DOHH2 (cell line): ENCODE measurements around the gene KNSTRN.
A peak's percentile ranks its signal among the peaks of the same experiment; 100 is the strongest.

ENCODE experiments used
- H3F3A ChIP-seq: fragments of 200-600 bp; sonication (generic), shearing (Covaris generic); 2 replicates; pipeline ENCODE4 v1.6.0; 2016; ENCODE audit warnings: antibody characterized with exemption, mild to moderate bottlenecking; ENCODE audit not compliant: control insufficient read depth, insufficient read depth
- H3K27ac ChIP-seq: fragments of 200-600 bp; sonication (generic); 2 replicates; pipeline ENCODE4 v1.5.1; 2014; ENCODE audit warnings: low read depth, mild to moderate bottlenecking, low read length, moderate library complexity
- H3K27me3 ChIP-seq: fragments of 200-600 bp; sonication (generic); 2 replicates; pipeline ENCODE4 v1.6.1; 2014; ENCODE audit warnings: mild to moderate bottlenecking, low read length, mixed read lengths; ENCODE audit not compliant: control insufficient read depth
- H3K36me3 ChIP-seq: fragments of 200-600 bp; sonication (generic); 2 replicates; pipeline ENCODE4 v1.6.1; 2014; ENCODE audit warnings: mild to moderate bottlenecking, low read length, moderate library complexity, mixed read lengths; ENCODE audit not compliant: control insufficient read depth
- H3K4me1 ChIP-seq: fragments of 200-600 bp; sonication (generic); 2 replicates; pipeline ENCODE4 v1.6.1; 2014; ENCODE audit warnings: mild to moderate bottlenecking, low read length, mixed read lengths; ENCODE audit not compliant: control insufficient read depth
- H3K4me2 ChIP-seq: fragments of 200-600 bp; sonication (generic); 2 replicates; pipeline ENCODE4 v1.6.0; 2014; ENCODE audit warnings: mild to moderate bottlenecking, low read length, moderate library complexity
- H3K4me3 ChIP-seq: fragments of 200-600 bp; sonication (generic); 2 replicates; pipeline ENCODE4 v1.5.1; 2014; ENCODE audit warnings: mild to moderate bottlenecking, low read length, mixed read lengths
- H3K79me2 ChIP-seq: fragments of 200-600 bp; sonication (generic); 2 replicates; pipeline ENCODE4 v1.6.1; 2014; ENCODE audit warnings: mild to moderate bottlenecking, low read length, mixed read lengths; ENCODE audit not compliant: control insufficient read depth
- H3K9me2 ChIP-seq: fragments of 200-600 bp; sonication (generic); replicated peaks from 2 replicates; pipeline ENCODE4 v1.6.1; 2014; ENCODE audit warnings: mild to moderate bottlenecking, low read length, mixed read lengths; ENCODE audit not compliant: control insufficient read depth
- H3K9me3 ChIP-seq: fragments of 200-600 bp; sonication (generic); 2 replicates; pipeline ENCODE4 v1.6.1; 2014; ENCODE audit warnings: antibody characterized with exemption, low read length, mixed read lengths; ENCODE audit not compliant: control insufficient read depth, insufficient read depth
- H4K20me1 ChIP-seq: fragments of 200-600 bp; sonication (generic); 2 replicates; pipeline ENCODE4 v1.6.0; 2014; ENCODE audit warnings: low read depth, mild to moderate bottlenecking, antibody characterized with exemption, low read length, moderate library complexity; ENCODE audit not compliant: control insufficient read depth, insufficient read depth
- CTCF ChIP-seq: fragments of 200-600 bp; sonication (generic); IDR thresholded peaks from one replicate; pipeline ENCODE4 v1.5.1; 2014; ENCODE audit warnings: antibody characterized with exemption, mild to moderate bottlenecking, low read depth, low read length; ENCODE audit not compliant: poor library complexity, severe bottlenecking
- EZH2phosphoT487 ChIP-seq: fragments of 200-600 bp; sonication (generic); IDR thresholded peaks from 2 replicates; pipeline ENCODE4 v1.6.1; 2017; ENCODE audit warnings: borderline replicate concordance, mild to moderate bottlenecking, antibody characterized with exemption, low read length, moderate library complexity, mixed read lengths

KNSTRN gene

GRCh38 chr15:40440743-40441564 is 58.4 kb downstream of the KNSTRN start, which contains the start of gene BAHD1:
BAHD1 (plus strand) TSS chr15:40440953; CDS start chr15:40458465, 17,512 bp downstream.
- no peak within 1 kb of the TSS for H3K27ac ChIP-seq
- TF ChIP-seq EZH2phosphoT487, result no peak
- TF ChIP-seq CTCF, result no peak
- peaks cover 9% of the 10 kb centered on the region for H4K20me1 ChIP-seq
- peak within 1 kb of the TSS; percentile 87 for H3K4me2 ChIP-seq
- H3K79me2 ChIP-seq, result peaks cover 47% of the 10 kb centered on the region
- H3K9me3 ChIP-seq, result no peaks in the 10 kb centered on the region
- peaks cover 50% of the 10 kb centered on the region for H3K27me3 ChIP-seq
- no peaks in the 10 kb centered on the region for H3K36me3 ChIP-seq
- peak within 1 kb of the TSS; percentile 80 for H3K4me3 ChIP-seq
- H3F3A ChIP-seq, result no peaks in the 10 kb centered on the region
- no peaks in the 10 kb centered on the region for H3K9me2 ChIP-seq
- H3K4me1 ChIP-seq, result peaks cover 32% of the 10 kb centered on the region

GRCh38 chr15:40441565-40442531 is 59.3 kb downstream of the KNSTRN start:
- Histone ChIP-seq H3K4me2 (peak overlapping the region; percentile 87), H3K9me2 (no peaks in the 10 kb centered on the region), H3K36me3 (no peaks in the 10 kb centered on the region), H3K4me1 (peaks cover 23% of the 10 kb centered on the region), H3K27ac (no peak overlapping the region), H3K9me3 (no peaks in the 10 kb centered on the region), H3K4me3 (peak overlapping the region; percentile 80), H4K20me1 (peaks cover 9% of the 10 kb centered on the region), H3K27me3 (peaks cover 41% of the 10 kb centered on the region), H3K79me2 (peaks cover 56% of the 10 kb centered on the region), H3F3A (no peaks in the 10 kb centered on the region)
- no peak for TF ChIP-seq EZH2phosphoT487
- TF ChIP-seq CTCF, result peak; percentile 12

- H4K20me1 ChIP-seq, result peaks cover 9% of the 10 kb centered on the region
- H3K4me3 ChIP-seq, result no peak overlapping the region
- H3K36me3 ChIP-seq, result no peaks in the 10 kb centered on the region
- TF ChIP-seq EZH2phosphoT487 (no peak), CTCF (no peak)
- H3K4me1 ChIP-seq, result peaks cover 21% of the 10 kb centered on the region
- peaks cover 66% of the 10 kb centered on the region for H3K79me2 ChIP-seq
- peak overlapping the region; percentile 87; the same call in 1 of the 2 replicates for H3K4me2 ChIP-seq
- no peaks in the 10 kb centered on the region for H3K9me3 ChIP-seq
- H3K9me2 ChIP-seq, result no peaks in the 10 kb centered on the region
- H3K27me3 ChIP-seq, result peaks cover 27% of the 10 kb centered on the region
- no peaks in the 10 kb centered on the region for H3F3A ChIP-seq
- H3K27ac ChIP-seq, result no peak overlapping the region
These were observed 60.7 kb downstream of the KNSTRN start for GRCh38 chr15:40443255-40443654.
